K562 (cell line): ENCODE measurements around the gene MYL11. TPM values are rescaled to one million over a fixed set of nuclear protein-coding genes. Genes with fewer than 3 reads are reported as not detected.
A peak's percentile ranks its signal among the peaks of the same experiment; 100 is the strongest.

Experiments
- ARID4B ChIP-seq: sonication (generic); formaldehyde crosslinking; IDR thresholded peaks from 2 replicates; pipeline ENCODE4 v1.8.0; 2022; ENCODE audit warnings: mild to moderate bottlenecking, missing genetic modification reagents
- ATF7 ChIP-seq: fragments of 450-650 bp; IDR thresholded peaks from 2 replicates; pipeline ENCODE4 v1.7.1; 2014; ENCODE audit warnings: mild to moderate bottlenecking, moderate library complexity
- DMBX1 ChIP-seq: fragments of 250-450 bp; sonication (Bioruptor Pico); IDR thresholded peaks from 2 replicates; pipeline ENCODE4 v1.8.0; 2022; ENCODE audit warnings: inconsistent platforms, mild to moderate bottlenecking, moderate library complexity, borderline replicate concordance
- HOXB6 ChIP-seq: fragments of 250-450 bp; sonication (Bioruptor Pico); IDR thresholded peaks from 2 replicates; pipeline ENCODE4 v1.5.1; 2022; ENCODE audit warnings: mild to moderate bottlenecking, borderline replicate concordance
- IFI16 ChIP-seq: fragments of 250-450 bp; sonication (Bioruptor Pico); IDR thresholded peaks from 2 replicates; pipeline ENCODE4 v2.1.2; 2022; ENCODE audit warnings: mild to moderate bottlenecking, inconsistent platforms
- ILF3 ChIP-seq: fragments of 450-650 bp; IDR thresholded peaks from 2 replicates; pipeline ENCODE4 v1.6.1; 2018; ENCODE audit warnings: antibody characterized with exemption, mild to moderate bottlenecking, moderate library complexity, borderline replicate concordance
- MEIS2 ChIP-seq: fragments of 450-650 bp; IDR thresholded peaks from 2 replicates; pipeline ENCODE4 v1.6.1; 2014; ENCODE audit warnings: mild to moderate bottlenecking; ENCODE audit not compliant: partially characterized antibody
- NEUROD1 ChIP-seq: fragments of 150-350 bp; IDR thresholded peaks from 2 replicates; pipeline ENCODE4 v1.6.1; 2014; ENCODE audit warnings: borderline replicate concordance, low read length, low read depth; ENCODE audit not compliant: partially characterized antibody
- NR4A1 ChIP-seq, 2 experiments: fragments of 250-450 bp in 1 of 2; fragments of 450-650 bp in 1 of 2; sonication (Bioruptor Pico) in 1 of 2; IDR thresholded peaks; 2 replicates each; pipeline versions ENCODE4 v1.4.0 to v1.6.1; 2016 to 2020; ENCODE audit warnings: mild to moderate bottlenecking in 2 of 2, missing compliant biosample characterization in 1 of 2, missing genetic modification characterization in 1 of 2, moderate library complexity in 1 of 2
- SMAD4 ChIP-seq: fragments of 250-450 bp; sonication (Bioruptor Pico); conservative IDR thresholded peaks from 2 replicates; pipeline ENCODE4 v1.8.0; 2021; ENCODE audit warnings: inconsistent platforms, mild to moderate bottlenecking, moderate library complexity
- SRSF1 ChIP-seq: fragments of 200-400 bp; formaldehyde crosslinking; IDR thresholded peaks from 2 replicates; pipeline ENCODE4 v1.6.1; 2017; ENCODE audit warnings: mild to moderate bottlenecking, low read depth, low read length, moderate library complexity
- ZBTB33 ChIP-seq: sonication (generic); formaldehyde crosslinking; IDR thresholded peaks from 2 replicates; pipeline ENCODE4 v1.8.1; 2023; ENCODE audit warnings: mild to moderate bottlenecking, missing genetic modification reagents
- ZFX ChIP-seq: sonication (generic); formaldehyde crosslinking; IDR thresholded peaks from 2 replicates; pipeline ENCODE4 v1.8.0; 2022; ENCODE audit warnings: mild to moderate bottlenecking, missing genetic modification reagents, moderate library complexity
- polyA plus RNA-seq, 8 experiments: library from polyadenylated mRNA; depleted of rRNA in 4 of 8; stranded (reverse) in 5 of 8; unstranded in 3 of 8; fragments of >200 nt; fragmentation: Nextera tagmentation in 2 of 8; fragmentation: Illumina TruSeq in 1 of 8; extraction: Ambion mirVana in 2 of 8; extraction: Trizol in 1 of 8; gene quantifications; 2 replicates each; pipeline versions ENCODE4 v1.2.1 to v1.2.3, GENCODE V29; 2011 to 2014; ENCODE audit warnings: inconsistent platforms in 1 of 8, missing spikeins in 1 of 8
- total RNA-seq, 7 experiments: library from RNA; depleted of rRNA in 6 of 7; stranded (reverse); fragments of >200 nt in 6 of 7; fragmentation: Illumina TruSeq in 2 of 7; extraction: Trizol in 2 of 7; gene quantifications; 2 replicates each; pipeline versions ENCODE4 v1.2.1 to v1.2.3, GENCODE V29; 2011 to 2021; ENCODE audit warnings: low replicate concordance in 1 of 7

MYL11 gene
- total and polyA plus RNA-seq, 9 of the 15 experiments (the other 6 are each of a cell fraction or from before 2014, with no cell fraction given) = 0.31 to 1.5 (median 0.73) TPM; not detected in 4

- TF ChIP-seq ARID4B (CRISPR knock-in tag) (peak; percentile 5; the same call in 1 of the 2 replicates), NEUROD1 (no peak), SRSF1 (no peak), ZBTB33 (peak; percentile 79), HOXB6 (CRISPR knock-in tag) (no peak), ATF7 (no peak), IFI16 (CRISPR knock-in tag) (no peak), SMAD4 (0 out of 2 replicates have a peak, but pooled peaks have one; percentile 8), DMBX1 (0 out of 2 replicates have a peak, but pooled peaks have one; percentile 34), ILF3 (no peak), MEIS2 (no peak), ZFX (peak; percentile 47), NR4A1 (CRISPR knock-in tag; IDR thresholded peaks at IDR 0.05) (no peak), NR4A1 (tag; IDR thresholded peaks at IDR 0.05) (peak; percentile 38; the same call in 1 of the 2 replicates)
These were observed 6.2 kb downstream of the MYL11 start (continued) for GRCh38 chr16:30380803-30381208.
